Spleen (tissue), 11 donors: Measurements from ENCODE around the gene COL5A2. TPM values are rescaled to one million over a fixed set of nuclear protein-coding genes. Genes with fewer than 3 reads are reported as not detected.

ENCODE experiments used
- DNase-seq: peaks from one replicate; pipeline ENCODE4 v3.0.0-alpha.2; 2020
- H3K27ac ChIP-seq, 8 donors: fragments of 200-600 bp; sonication (generic) in 7 of 8; 1 replicate in 4 of 8; 2 replicates in 4 of 8; pipeline versions ENCODE4 v1.5.0 to v1.8.0; 2016 to 2021; ENCODE audit warnings: inconsistent platforms in 4 of 8, mild to moderate bottlenecking in 4 of 8, moderate library complexity in 1 of 8
- H3K27me3 ChIP-seq, 7 donors: fragments of 200-600 bp; sonication (generic) in 6 of 7; replicated peaks in 1 of 7; 1 replicate in 4 of 7; 2 replicates in 3 of 7; pipeline versions ENCODE4 v1.5.0 to v1.8.0; 2016 to 2021; ENCODE audit warnings: inconsistent platforms in 3 of 7, mild to moderate bottlenecking in 1 of 7
- H3K36me3 ChIP-seq, 6 donors: fragments of 200-600 bp; sonication (generic) in 5 of 6; 1 replicate in 4 of 6; 2 replicates in 2 of 6; pipeline versions ENCODE4 v1.5.0 to v1.8.0; 2016 to 2021; ENCODE audit warnings: inconsistent platforms in 2 of 6
- H3K4me1 ChIP-seq, 6 donors: fragments of 200-600 bp; sonication (generic) in 5 of 6; 1 replicate in 3 of 6; 2 replicates in 3 of 6; pipeline versions ENCODE4 v1.5.0 to v1.8.0; 2016 to 2021; ENCODE audit warnings: inconsistent platforms in 3 of 6
- H3K4me3 ChIP-seq, 8 donors: fragments of 200-600 bp; sonication (generic) in 7 of 8; 1 replicate in 4 of 8; 2 replicates in 4 of 8; pipeline versions ENCODE4 v1.5.0 to v1.8.0; 2016 to 2021; ENCODE audit warnings: inconsistent platforms in 4 of 8, mild to moderate bottlenecking in 4 of 8, moderate library complexity in 2 of 8
- H3K9me3 ChIP-seq, 8 donors: fragments of 200-600 bp; sonication (generic) in 7 of 8; 1 replicate in 4 of 8; 2 replicates in 4 of 8; pipeline versions ENCODE4 v1.5.0 to v1.8.0; 2016 to 2021; ENCODE audit warnings: inconsistent platforms in 4 of 8
- CTCF ChIP-seq, 11 experiments: fragments of 200-600 bp in 7 of 11; fragments of 450-650 bp in 4 of 11; sonication (generic) in 4 of 11; IDR thresholded peaks in 8 of 11; conservative IDR thresholded peaks in 3 of 11; 1 replicate in 7 of 11; 2 replicates in 4 of 11; pipeline versions ENCODE4 v1.4.0 to v1.8.0; 2016 to 2021; ENCODE audit warnings: antibody characterized with exemption in 11 of 11, inconsistent platforms in 4 of 11, mild to moderate bottlenecking in 1 of 11
- POLR2A ChIP-seq, 3 donors: fragments of 450-650 bp; IDR thresholded peaks; one replicate each; pipeline ENCODE4 v1.5.1; 2017; ENCODE audit warnings: antibody characterized with exemption in 3 of 3, mild to moderate bottlenecking in 1 of 3
- POLR2AphosphoS5 ChIP-seq, 3 donors: sonication (generic); formaldehyde crosslinking; IDR thresholded peaks; one replicate each; pipeline ENCODE4 v1.5.1; 2017; ENCODE audit warnings: antibody characterized with exemption in 3 of 3
- WGBS, 5 donors: extraction: QIAGEN DNeasy Blood & Tissue Kit in 3 of 5; methylation state at CpG; one replicate each; pipeline versions ENCODE4 v1.1.5 to v1.1.7; 2013 to 2018; 5-methylcytosine and 5-hydroxymethylcytosine counted together
- intact Hi-C: fragments of 100-400 bp; cut with DNase I; formaldehyde crosslinking; loops from one replicate; pipeline ENCODE4 v1.15.0; 2023; ENCODE audit warnings: low total_unique reads
- polyA plus RNA-seq, 3 donors: library from polyadenylated mRNA; stranded (reverse); fragments of 200-250 nt; gene quantifications; one replicate each; pipeline ENCODE4 v1.2.1, GENCODE V29; 2013
- total RNA-seq, 7 donors: library from RNA; depleted of rRNA in 3 of 7; stranded (reverse); fragments of >200 nt in 3 of 7; fragmentation: NEBNext Ultra II Directional in 4 of 7; extraction: Animal tissue kit (Norgen Biotek cat#: 25700) in 4 of 7; gene quantifications; one replicate each; pipeline versions ENCODE4 v1.1.0 to v1.2.1, GENCODE V29; 2016 to 2021
- donor health status: healthy with polysubstance abuse.
- donor health status: DM: no; HTN: no; CAD: no; lungs with moderate emphysema.
- donor health status: DM: no; HTN: no; CAD: no.
- donor health status: Bipolar disorder and iron deficiency.
- donor health status: healthy.
- donor health status: DM: no; HTN: no; CAD: no.
- donor health status: DM: yes; HTN: yes; CAD: no.

The COL5A2 gene
- total and polyA plus RNA-seq, 10 donors: 3.4 to 35.7 (median 16.3) TPM

- no peak for DNase-seq
- Histone ChIP-seq H3K4me1 (no peaks in the 10 kb centered on the region), H3K27me3 (no peaks in the 10 kb centered on the region), H3K36me3 (no peaks in the 10 kb centered on the region), H3K9me3 (no peaks in the 10 kb centered on the region), H3K27ac (no peak overlapping the region), H3K4me3 (no peak overlapping the region)
- intact Hi-C loops: no loop called here
- no peak for TF ChIP-seq CTCF (IDR thresholded peaks at IDR 0.05 in 8 of 11, conservative IDR thresholded peaks at IDR 0.05 in 3 of 11)
- TF ChIP-seq POLR2A (IDR thresholded peaks at IDR 0.05): no peak
- TF ChIP-seq POLR2AphosphoS5 (IDR thresholded peaks at IDR 0.05): no peak
- WGBS, 5 donors: 66 to 87% (median 76%) methylated on average over 3 of the region's 3 CpGs
Observed at GRCh38 chr2:189204322-189204941, 24.9 kb upstream of the COL5A2 start.

- intact Hi-C loops: no loop called here
- 82 to 89% (median 85%) methylated on average over 4 of the region's 4 CpGs for WGBS, 5 donors
- H3K9me3 ChIP-seq: no peaks in the 10 kb centered on the region
Observed at GRCh38 chr2:189203177-189203799, 23.7 kb upstream of the COL5A2 start.

GRCh38 chr2:189199797-189200196 lies 20.2 kb upstream of the COL5A2 start:
- Histone ChIP-seq H3K9me3 (peaks cover 0 to 4% (median 0%) of the 10 kb centered on the region in 8 donors), H3K27ac (no peak overlapping the region), H3K27me3 (no peaks in the 10 kb centered on the region), H3K36me3 (no peaks in the 10 kb centered on the region), H3K4me1 (no peaks in the 10 kb centered on the region), H3K4me3 (no peak overlapping the region)
- TF ChIP-seq POLR2AphosphoS5 (IDR thresholded peaks at IDR 0.05) (no peak), CTCF (IDR thresholded peaks at IDR 0.05 in 8 of 11, conservative IDR thresholded peaks at IDR 0.05 in 3 of 11) (no peak), POLR2A (IDR thresholded peaks at IDR 0.05) (no peak)
- no peak for DNase-seq
- intact Hi-C loops: no loop called here

More at GRCh38 chr2:189203177-189203799, 23.7 kb upstream of the COL5A2 start:
- no peaks in the 10 kb centered on the region for H3K27me3 ChIP-seq
- no peak for DNase-seq
- no peaks in the 10 kb centered on the region for H3K36me3 ChIP-seq
- TF ChIP-seq POLR2AphosphoS5 (IDR thresholded peaks at IDR 0.05) (no peak), POLR2A (IDR thresholded peaks at IDR 0.05) (no peak), CTCF (IDR thresholded peaks at IDR 0.05 in 8 of 11, conservative IDR thresholded peaks at IDR 0.05 in 3 of 11) (no peak)
- no peak overlapping the region for H3K27ac ChIP-seq
- no peak overlapping the region for H3K4me3 ChIP-seq
- H3K4me1 ChIP-seq: no peaks in the 10 kb centered on the region

GRCh38 chr2:189192766-189193165 lies 13.2 kb upstream of the COL5A2 start:
- H3K36me3 ChIP-seq: no peaks in the 10 kb centered on the region
- TF ChIP-seq CTCF (IDR thresholded peaks at IDR 0.05 in 8 of 11, conservative IDR thresholded peaks at IDR 0.05 in 3 of 11) (no peak), POLR2AphosphoS5 (IDR thresholded peaks at IDR 0.05) (no peak), POLR2A (IDR thresholded peaks at IDR 0.05) (no peak)
- no peak overlapping the region for H3K4me3 ChIP-seq
- no peak overlapping the region for H3K27ac ChIP-seq
- DNase-seq: no peak
- peaks cover 0 to 4% (median 0%) of the 10 kb centered on the region in 8 donors for H3K9me3 ChIP-seq
- intact Hi-C loops: no loop called here
- 74 to 90% (median 84%) methylated on average over 1 of the region's 1 CpG for WGBS, 5 donors
- no peaks in the 10 kb centered on the region for H3K27me3 ChIP-seq
- H3K4me1 ChIP-seq: no peaks in the 10 kb centered on the region
